ENCODE results near the gene ZNF507.
"Not testable (repeated sequence)": the region's sequence is repeated elsewhere in the genome, so short reads cannot be mapped to it uniquely, and the experiment has no call there.

Gene ZNF507

DNA sequence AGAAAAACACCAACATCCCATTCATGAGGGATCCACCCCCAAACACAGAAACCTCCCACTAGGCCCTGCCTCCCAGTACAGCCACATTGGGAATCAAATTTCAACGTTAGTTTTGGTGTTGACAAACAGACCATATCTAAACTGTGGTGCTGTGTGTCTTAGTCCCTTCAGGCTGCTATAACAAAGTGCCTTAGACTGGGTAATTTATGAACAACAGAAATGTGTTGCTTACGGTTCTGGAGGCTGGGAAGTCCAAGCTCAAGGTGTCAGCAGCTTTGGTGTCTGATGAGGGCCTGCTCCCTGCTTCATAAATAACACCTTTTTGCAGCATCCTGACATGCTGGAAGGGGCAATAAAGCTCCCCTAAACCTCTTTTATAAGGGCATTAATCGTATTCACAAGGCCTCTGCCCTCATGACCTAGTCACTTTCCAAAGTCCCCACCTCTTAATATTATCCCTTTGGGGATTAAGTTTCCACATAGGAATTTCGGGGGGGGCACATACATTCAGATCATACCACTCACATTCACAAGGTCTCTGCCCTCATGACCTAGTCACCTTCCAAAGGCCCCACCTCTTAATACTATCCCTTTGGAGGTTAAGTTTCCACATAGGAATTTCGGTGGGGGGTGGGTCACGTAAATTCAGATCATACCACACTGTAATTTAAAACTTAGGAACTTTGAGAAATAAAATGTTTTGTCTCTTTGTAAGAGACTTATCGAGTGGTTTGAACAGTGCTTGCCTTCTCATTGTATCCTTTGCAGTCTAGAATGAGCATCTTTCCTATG lies 27.5 kb downstream of the ZNF507 start:
- DNase-seq: no peak

DNA sequence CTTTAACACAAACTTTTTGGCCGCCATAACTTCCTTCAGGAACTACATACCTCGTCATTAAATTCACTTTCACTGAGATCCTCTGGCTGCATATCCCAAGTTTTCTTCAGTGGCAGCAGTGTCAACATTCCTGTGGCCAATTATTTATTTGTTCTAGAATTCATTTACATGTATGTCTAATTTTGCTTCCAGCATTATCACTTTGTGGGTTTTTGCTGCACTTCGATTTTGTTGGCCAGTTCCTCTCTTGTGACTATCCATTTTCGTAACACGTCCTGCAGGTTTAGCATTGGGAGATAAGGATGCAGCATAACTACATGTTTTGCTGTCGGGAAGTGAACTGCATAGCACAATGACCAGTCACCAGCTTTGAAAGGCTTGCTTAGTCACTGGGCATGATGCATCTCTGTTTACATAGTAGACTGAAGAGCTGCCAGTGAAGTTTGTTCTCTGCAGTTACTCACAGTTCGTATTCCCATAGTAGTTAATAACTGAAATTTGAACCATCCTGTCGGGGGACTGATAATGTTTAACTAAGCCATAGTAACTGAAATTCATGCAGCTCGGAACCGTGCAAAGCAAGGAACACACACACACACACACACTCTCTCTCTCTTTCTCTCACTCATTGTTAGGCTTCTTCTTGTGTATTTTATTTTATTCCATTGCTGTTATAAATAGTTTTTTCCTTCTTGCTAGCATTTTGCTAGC lies 28.3 kb downstream of the ZNF507 start:
- DNase-seq: no peak

DNA sequence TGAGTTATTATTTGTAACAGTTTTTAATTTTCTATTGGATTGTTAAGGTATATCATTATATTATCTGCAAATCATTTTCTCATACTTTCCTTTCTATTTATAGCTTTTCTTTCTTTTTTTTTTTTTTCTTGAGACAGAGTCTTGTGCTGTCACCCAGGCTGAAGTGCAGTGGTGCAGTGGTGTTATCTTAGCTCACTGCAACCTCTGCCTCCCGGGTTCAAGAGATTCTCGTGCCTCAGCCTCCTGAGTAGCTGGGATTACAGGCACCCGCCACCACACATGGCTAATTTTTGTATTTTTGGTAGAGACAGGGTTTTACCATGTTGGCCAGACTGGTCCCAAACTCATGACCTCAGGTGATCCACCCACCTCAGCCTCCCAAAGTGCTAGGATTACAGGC lies 29.0 kb downstream of the ZNF507 start:
- DNase-seq: not testable (repeated sequence)

GRCh38 chr19:32377088-32377487 lies 31.7 kb downstream of the ZNF507 start:
- not testable (repeated sequence) for DNase-seq

GRCh38 chr19:32380269-32380668 lies 34.9 kb downstream of the ZNF507 start:
- no peak for DNase-seq

- DNase-seq: no peak
Observed at GRCh38 chr19:32387701-32388392, 42.4 kb downstream of the ZNF507 start.

DNA sequence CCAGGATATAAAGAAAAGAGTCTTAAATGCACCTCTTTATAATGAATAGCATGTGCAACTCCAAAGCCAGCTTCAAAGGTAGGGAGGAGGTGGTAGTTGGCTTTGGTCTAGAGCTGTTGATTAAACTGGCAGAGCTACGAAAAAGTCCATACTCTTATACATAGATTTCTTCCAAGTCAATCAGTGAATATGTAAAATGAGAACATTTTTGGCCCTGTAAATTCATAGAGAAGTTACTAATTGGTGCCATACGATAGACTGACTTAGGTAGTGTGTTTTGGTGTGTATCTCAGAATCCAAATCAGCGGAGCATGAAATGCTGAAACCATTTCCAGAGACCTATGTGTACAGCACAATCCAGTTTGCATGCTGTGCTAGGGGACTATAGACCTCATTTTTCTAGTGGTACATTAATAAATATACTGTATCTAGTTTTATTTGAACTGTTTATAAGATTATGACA lies 43.0 kb downstream of the ZNF507 start:
- DNase-seq: no peak

GRCh38 chr19:32392901-32393300 lies 47.5 kb downstream of the ZNF507 start:
- DNase-seq: no peak

- DNase-seq: no peak
Observed at GRCh38 chr19:32396046-32396652, 50.7 kb downstream of the ZNF507 start.

GRCh38 chr19:32397671-32398101 lies 52.3 kb downstream of the ZNF507 start:
- DNase-seq: no peak

GRCh38 chr19:32401992-32402391 lies 56.6 kb downstream of the ZNF507 start:
- DNase-seq: no peak

GRCh38 chr19:32403291-32403995 lies 58.0 kb downstream of the ZNF507 start:
- DNase-seq: no peak

- DNase-seq: no peak
Observed at GRCh38 chr19:32404213-32404932, 59.0 kb downstream of the ZNF507 start.

DNA sequence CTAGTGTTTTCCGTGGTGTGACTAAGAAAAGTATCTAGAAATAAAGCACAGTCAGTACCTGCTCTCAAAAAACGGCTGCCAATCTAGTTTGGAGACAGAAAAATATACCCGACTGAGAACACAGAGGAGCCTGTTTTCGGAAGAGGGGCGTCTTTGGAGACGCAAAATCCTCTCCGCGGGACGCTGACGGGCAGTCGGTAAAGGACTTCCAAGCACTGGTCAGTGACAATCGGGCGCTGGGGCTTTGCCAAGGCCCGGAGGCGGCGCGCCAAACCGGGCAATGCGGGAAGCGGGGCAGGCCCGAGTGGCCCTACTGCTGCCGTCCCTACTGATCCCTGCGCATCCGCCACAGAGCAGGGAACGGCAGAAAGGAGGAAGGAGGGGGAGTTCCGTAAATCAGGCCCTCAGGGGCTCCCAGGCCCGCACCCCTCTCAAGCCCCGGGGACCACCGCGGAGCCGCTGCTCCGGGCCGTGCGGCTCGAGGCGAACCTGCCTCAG lies 59.6 kb downstream of the ZNF507 start:
- DNase-seq: peak in 1 of 2 donors; percentile 20

GRCh38 chr19:32405431-32406160 lies 60.2 kb downstream of the ZNF507 start, which contains the start of gene DPY19L3:
Gene DPY19L3, plus strand, starts transcription at chr19:32405770. Its CDS starts 2,484 bp downstream, at chr19:32408254.
- peak; percentile 89 to 92 for DNase-seq

- no peak for DNase-seq
Observed at GRCh38 chr19:32406161-32407003, 61.0 kb downstream of the ZNF507 start.

GRCh38 chr19:32407004-32407992 lies 61.9 kb downstream of the ZNF507 start:
- no peak for DNase-seq

DNA sequence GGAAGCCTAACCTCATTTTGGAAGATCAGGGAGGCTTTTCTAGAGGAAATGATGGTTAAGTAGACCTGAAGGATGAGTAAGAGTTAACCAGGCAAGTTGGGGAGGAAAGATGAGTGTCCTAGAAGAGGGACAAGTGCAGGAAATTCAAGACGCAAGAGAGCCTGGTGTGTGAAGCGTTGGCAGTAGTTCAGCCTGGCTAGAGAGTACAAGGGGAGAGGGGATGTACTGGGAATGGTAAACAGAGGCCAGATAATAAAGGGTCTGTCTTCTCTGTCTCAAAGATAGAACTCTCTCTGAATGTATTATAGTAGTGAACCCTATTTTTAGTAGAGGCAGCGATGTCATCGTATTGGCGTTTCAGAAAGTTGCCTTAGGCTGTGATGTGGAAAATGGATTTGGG lies 69.8 kb downstream of the ZNF507 start:
- no peak for DNase-seq
